ENCODE measurements around the gene MAP3K20. TPM values are rescaled to one million over a fixed set of nuclear protein-coding genes. Genes with fewer than 3 reads are reported as not detected.
"Not testable (repeated sequence)": the region's sequence is repeated elsewhere in the genome, so short reads cannot be mapped to it uniquely, and the experiment has no call there.

Gene MAP3K20
- total RNA-seq, 1 experiment from 2014 or later: 15.2 TPM

DNA sequence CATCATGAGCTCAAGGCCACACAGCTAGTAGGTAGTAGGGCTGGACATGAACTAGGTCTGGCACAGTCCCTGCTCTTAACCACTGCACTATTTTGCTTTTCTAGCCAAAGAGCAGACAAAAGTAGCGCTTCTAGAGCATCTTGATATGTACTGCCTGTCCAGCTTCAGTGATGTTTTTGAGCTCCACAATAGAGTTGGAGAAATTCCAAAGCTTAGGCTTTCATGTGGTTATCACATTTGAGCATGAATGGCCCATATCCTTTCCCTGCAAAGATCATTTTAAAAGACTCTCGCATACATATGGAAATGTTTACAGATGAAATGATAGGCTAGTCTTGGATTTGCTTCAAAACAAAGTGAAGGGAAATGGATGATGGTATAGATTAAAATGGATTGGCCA is 128.7 kb downstream of the MAP3K20 start:
- ATAC-seq (no peak), DNase-seq (ENCODE audit: low spot score) (no peak)
- H3K4me3 Mint-ChIP-seq: no peak overlapping the region
- H3K4me1 Mint-ChIP-seq: peaks cover 5% of the 10 kb centered on the region
- TF ChIP-seq ZNF263 (CRISPR knock-in tag; IDR thresholded peaks at IDR 0.05; ENCODE audit: low read depth) (no peak), ZNF416 (CRISPR knock-in tag; IDR thresholded peaks at IDR 0.05) (no peak), SP1 (CRISPR knock-in tag; conservative IDR thresholded peaks at IDR 0.05) (no peak), SMAD4 (CRISPR knock-in tag; IDR thresholded peaks at IDR 0.05) (no peak), ZNF138 (CRISPR knock-in tag; conservative IDR thresholded peaks at IDR 0.05) (no peak), HMGA2 (CRISPR knock-in tag; IDR thresholded peaks at IDR 0.05) (no peak), MXD4 (CRISPR knock-in tag; IDR thresholded peaks at IDR 0.05; ENCODE audit: borderline replicate concordance) (no peak), NFYB (CRISPR knock-in tag; conservative IDR thresholded peaks at IDR 0.05; ENCODE audit: low read depth) (no peak), KAT7 (CRISPR knock-in tag; IDR thresholded peaks at IDR 0.05; ENCODE audit: borderline replicate concordance) (no peak)
- TF ChIP-seq, protein P1, sequence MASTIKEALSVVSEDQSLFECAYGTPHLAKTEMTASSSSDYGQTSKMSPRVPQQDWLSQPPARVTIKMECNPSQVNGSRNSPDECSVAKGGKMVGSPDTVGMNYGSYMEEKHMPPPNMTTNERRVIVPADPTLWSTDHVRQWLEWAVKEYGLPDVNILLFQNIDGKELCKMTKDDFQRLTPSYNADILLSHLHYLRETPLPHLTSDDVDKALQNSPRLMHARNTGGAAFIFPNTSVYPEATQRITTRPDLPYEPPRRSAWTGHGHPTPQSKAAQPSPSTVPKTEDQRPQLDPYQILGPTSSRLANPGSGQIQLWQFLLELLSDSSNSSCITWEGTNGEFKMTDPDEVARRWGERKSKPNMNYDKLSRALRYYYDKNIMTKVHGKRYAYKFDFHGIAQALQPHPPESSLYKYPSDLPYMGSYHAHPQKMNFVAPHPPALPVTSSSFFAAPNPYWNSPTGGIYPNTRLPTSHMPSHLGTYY (CRISPR knock-in tag; IDR thresholded peaks at IDR 0.05): no peak
- TF ChIP-seq, protein P2, sequence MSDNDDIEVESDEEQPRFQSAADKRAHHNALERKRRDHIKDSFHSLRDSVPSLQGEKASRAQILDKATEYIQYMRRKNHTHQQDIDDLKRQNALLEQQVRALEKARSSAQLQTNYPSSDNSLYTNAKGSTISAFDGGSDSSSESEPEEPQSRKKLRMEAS (CRISPR knock-in tag; IDR thresholded peaks at IDR 0.05): no peak
- TF ChIP-seq, protein P3, sequence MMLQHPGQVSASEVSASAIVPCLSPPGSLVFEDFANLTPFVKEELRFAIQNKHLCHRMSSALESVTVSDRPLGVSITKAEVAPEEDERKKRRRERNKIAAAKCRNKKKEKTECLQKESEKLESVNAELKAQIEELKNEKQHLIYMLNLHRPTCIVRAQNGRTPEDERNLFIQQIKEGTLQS (CRISPR knock-in tag; conservative IDR thresholded peaks at IDR 0.05): no peak
- TF ChIP-seq, protein P4, sequence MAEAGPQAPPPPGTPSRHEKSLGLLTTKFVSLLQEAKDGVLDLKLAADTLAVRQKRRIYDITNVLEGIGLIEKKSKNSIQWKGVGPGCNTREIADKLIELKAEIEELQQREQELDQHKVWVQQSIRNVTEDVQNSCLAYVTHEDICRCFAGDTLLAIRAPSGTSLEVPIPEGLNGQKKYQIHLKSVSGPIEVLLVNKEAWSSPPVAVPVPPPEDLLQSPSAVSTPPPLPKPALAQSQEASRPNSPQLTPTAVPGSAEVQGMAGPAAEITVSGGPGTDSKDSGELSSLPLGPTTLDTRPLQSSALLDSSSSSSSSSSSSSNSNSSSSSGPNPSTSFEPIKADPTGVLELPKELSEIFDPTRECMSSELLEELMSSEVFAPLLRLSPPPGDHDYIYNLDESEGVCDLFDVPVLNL (CRISPR knock-in tag; IDR thresholded peaks at IDR 0.05; ENCODE audit: borderline replicate concordance, low read depth): no peak
- H3K27me3 Mint-ChIP-seq (ENCODE audit: low read depth): no peaks in the 10 kb centered on the region
- ChIA-PET CTCF (interaction anchor here (0.5 to 1.3 kb wide), 2 partner anchors 11 to 182 kb away, joined by 3 read pairs; no protein-coding TSS in a partner anchor), POLR2A (no interaction called here)
- H3K36me3 Mint-ChIP-seq: peaks cover 4% of the 10 kb centered on the region; the same call in 1 of the 2 replicates
- H3K9me3 Mint-ChIP-seq: no peaks in the 10 kb centered on the region; the same call in 1 of the 2 replicates
- no peak overlapping the region for H3K27ac Mint-ChIP-seq

DNA sequence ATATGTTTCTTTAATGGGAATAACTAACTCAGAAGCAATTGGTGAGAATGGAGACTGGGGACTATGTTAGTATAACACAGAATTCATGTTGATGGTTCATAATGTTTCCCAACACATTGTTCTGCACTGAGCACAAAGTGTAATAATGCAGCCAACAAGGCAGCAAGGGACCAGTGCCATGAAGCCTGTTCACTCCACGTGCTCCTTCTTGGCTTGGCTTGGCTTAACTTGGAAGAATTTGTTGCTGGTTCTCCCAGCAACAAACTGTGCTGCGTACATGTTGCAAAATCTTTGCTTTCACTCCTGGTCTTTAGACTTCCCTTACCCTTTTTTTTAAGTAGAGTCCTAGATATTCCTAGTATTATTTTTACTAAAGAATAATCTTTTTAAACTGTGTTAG is 129.7 kb downstream of the MAP3K20 start:
- no peak for DNase-seq (ENCODE audit: low spot score)
- H3K27me3 Mint-ChIP-seq (ENCODE audit: low read depth): no peaks in the 10 kb centered on the region
- TF ChIP-seq ZNF416 (CRISPR knock-in tag; IDR thresholded peaks at IDR 0.05) (no peak), ZNF219 (CRISPR knock-in tag; IDR thresholded peaks at IDR 0.05; ENCODE audit: borderline replicate concordance) (no peak), SMAD3 (CRISPR knock-in tag; IDR thresholded peaks at IDR 0.05; ENCODE audit: borderline replicate concordance) (no peak), PRRX2 (CRISPR knock-in tag; IDR thresholded peaks at IDR 0.05) (no peak), SMAD4 (CRISPR knock-in tag; IDR thresholded peaks at IDR 0.05) (no peak), ZNF263 (CRISPR knock-in tag; IDR thresholded peaks at IDR 0.05; ENCODE audit: low read depth) (no peak), CBFB (CRISPR knock-in tag; IDR thresholded peaks at IDR 0.05; ENCODE audit: low read depth) (no peak), SOX15 (CRISPR knock-in tag; IDR thresholded peaks at IDR 0.05) (no peak)
- TF ChIP-seq, protein P5, sequence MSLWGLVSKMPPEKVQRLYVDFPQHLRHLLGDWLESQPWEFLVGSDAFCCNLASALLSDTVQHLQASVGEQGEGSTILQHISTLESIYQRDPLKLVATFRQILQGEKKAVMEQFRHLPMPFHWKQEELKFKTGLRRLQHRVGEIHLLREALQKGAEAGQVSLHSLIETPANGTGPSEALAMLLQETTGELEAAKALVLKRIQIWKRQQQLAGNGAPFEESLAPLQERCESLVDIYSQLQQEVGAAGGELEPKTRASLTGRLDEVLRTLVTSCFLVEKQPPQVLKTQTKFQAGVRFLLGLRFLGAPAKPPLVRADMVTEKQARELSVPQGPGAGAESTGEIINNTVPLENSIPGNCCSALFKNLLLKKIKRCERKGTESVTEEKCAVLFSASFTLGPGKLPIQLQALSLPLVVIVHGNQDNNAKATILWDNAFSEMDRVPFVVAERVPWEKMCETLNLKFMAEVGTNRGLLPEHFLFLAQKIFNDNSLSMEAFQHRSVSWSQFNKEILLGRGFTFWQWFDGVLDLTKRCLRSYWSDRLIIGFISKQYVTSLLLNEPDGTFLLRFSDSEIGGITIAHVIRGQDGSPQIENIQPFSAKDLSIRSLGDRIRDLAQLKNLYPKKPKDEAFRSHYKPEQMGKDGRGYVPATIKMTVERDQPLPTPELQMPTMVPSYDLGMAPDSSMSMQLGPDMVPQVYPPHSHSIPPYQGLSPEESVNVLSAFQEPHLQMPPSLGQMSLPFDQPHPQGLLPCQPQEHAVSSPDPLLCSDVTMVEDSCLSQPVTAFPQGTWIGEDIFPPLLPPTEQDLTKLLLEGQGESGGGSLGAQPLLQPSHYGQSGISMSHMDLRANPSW (CRISPR knock-in tag; conservative IDR thresholded peaks at IDR 0.05; ENCODE audit: low read depth): no peak
- TF ChIP-seq, protein P6, sequence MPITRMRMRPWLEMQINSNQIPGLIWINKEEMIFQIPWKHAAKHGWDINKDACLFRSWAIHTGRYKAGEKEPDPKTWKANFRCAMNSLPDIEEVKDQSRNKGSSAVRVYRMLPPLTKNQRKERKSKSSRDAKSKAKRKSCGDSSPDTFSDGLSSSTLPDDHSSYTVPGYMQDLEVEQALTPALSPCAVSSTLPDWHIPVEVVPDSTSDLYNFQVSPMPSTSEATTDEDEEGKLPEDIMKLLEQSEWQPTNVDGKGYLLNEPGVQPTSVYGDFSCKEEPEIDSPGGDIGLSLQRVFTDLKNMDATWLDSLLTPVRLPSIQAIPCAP (CRISPR knock-in tag; IDR thresholded peaks at IDR 0.05): no peak
- TF ChIP-seq, protein P7, sequence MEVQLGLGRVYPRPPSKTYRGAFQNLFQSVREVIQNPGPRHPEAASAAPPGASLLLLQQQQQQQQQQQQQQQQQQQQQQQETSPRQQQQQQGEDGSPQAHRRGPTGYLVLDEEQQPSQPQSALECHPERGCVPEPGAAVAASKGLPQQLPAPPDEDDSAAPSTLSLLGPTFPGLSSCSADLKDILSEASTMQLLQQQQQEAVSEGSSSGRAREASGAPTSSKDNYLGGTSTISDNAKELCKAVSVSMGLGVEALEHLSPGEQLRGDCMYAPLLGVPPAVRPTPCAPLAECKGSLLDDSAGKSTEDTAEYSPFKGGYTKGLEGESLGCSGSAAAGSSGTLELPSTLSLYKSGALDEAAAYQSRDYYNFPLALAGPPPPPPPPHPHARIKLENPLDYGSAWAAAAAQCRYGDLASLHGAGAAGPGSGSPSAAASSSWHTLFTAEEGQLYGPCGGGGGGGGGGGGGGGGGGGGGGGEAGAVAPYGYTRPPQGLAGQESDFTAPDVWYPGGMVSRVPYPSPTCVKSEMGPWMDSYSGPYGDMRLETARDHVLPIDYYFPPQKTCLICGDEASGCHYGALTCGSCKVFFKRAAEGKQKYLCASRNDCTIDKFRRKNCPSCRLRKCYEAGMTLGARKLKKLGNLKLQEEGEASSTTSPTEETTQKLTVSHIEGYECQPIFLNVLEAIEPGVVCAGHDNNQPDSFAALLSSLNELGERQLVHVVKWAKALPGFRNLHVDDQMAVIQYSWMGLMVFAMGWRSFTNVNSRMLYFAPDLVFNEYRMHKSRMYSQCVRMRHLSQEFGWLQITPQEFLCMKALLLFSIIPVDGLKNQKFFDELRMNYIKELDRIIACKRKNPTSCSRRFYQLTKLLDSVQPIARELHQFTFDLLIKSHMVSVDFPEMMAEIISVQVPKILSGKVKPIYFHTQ (CRISPR knock-in tag; IDR thresholded peaks at IDR 0.05): no peak
- TF ChIP-seq, protein P8, sequence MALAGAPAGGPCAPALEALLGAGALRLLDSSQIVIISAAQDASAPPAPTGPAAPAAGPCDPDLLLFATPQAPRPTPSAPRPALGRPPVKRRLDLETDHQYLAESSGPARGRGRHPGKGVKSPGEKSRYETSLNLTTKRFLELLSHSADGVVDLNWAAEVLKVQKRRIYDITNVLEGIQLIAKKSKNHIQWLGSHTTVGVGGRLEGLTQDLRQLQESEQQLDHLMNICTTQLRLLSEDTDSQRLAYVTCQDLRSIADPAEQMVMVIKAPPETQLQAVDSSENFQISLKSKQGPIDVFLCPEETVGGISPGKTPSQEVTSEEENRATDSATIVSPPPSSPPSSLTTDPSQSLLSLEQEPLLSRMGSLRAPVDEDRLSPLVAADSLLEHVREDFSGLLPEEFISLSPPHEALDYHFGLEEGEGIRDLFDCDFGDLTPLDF (CRISPR knock-in tag; IDR thresholded peaks at IDR 0.05): no peak
- POLR2A ChIA-PET: no interaction called here
- CTCF ChIA-PET: no interaction called here
- H3K9me3 Mint-ChIP-seq: no peaks in the 10 kb centered on the region; the same call in 1 of the 2 replicates
- no peak overlapping the region for H3K4me3 Mint-ChIP-seq
- no peak for ATAC-seq
- H3K36me3 Mint-ChIP-seq: peaks cover 4% of the 10 kb centered on the region; the same call in 1 of the 2 replicates
- peaks cover 5% of the 10 kb centered on the region for H3K4me1 Mint-ChIP-seq
- H3K27ac Mint-ChIP-seq: no peak overlapping the region

DNA sequence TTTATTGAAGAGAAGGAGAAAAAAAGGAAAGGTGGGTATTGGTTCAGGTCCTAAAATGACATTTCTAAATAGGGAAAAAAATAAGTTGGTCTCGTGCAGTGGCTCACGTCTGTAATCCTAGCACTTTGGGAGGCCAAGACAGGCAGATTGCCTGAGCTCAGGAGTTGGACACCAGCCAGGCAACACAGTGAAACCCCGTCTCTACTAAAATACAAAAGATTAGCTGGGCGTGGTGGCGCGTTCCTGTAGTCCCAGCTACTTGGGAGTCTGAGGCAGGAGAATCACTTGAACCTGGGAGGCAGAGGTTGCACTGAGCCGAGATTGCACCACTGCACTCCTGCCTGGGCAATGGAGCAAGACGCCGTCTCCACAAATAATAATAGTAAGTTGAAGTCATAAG is 131.5 kb downstream of the MAP3K20 start:
- H3K27me3 Mint-ChIP-seq (ENCODE audit: low read depth); ATAC-seq; H3K27ac Mint-ChIP-seq; H3K9me3 Mint-ChIP-seq; H3K4me3 Mint-ChIP-seq; POLR2A ChIA-PET; DNase-seq (ENCODE audit: low spot score); H3K36me3 Mint-ChIP-seq; H3K4me1 Mint-ChIP-seq: not testable (repeated sequence)
- CTCF ChIA-PET: interaction anchor here (0.6 kb wide), 1 partner anchor 9 kb away, joined by 4 read pairs; no protein-coding TSS in a partner anchor

All from WTC11 (cell line).